ENCODE results near the gene AHCTF1.

DNA sequence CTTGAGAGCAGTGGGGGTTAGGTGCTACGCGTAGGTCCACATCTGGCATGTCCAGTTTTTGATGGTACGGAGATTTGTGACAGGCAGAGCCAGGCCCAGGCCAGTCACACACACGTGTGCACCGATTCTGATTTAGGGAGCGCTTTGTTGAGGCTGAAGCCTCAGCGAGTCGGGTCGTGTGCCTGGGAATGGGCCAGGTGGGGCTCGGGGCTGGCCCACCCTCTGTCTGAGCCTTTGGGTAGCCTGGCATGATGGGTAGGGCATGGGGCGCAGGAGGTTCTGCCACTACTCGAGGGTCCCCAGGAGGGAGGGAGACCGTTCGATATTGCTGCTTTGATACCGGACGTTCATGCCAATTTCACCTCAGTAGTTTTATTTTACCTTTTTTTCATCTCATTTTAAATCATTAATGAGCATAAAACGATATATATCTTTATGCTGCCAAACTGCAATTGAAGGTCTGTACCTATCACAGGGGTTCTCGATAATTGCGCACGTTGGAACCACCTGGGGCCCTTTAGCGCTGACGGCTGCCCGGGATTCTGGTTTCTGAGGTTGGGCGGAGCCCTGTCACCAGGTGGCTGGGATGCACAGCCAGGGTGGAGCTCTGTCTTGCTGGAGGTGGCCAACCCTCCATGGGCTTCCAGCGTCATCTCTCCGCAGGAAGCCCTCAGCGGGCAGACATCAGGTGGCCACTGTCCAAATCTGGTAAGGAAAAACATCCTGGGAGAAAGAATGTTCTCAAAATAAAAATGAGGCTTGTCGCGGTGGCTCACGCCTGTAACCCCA lies 135.6 kb downstream of the AHCTF1 start:
- TF ChIP-seq CTCF (IDR thresholded peaks at IDR 0.05) (no peak), ZFX (IDR thresholded peaks at IDR 0.05; ENCODE audit: borderline replicate concordance) (no peak)

Data from 22Rv1 (cell line).